Heart left ventricle (tissue), 16 donors: ENCODE data around the gene ATP5MC2. TPM values are rescaled to one million over a fixed set of nuclear protein-coding genes. Genes with fewer than 3 reads are reported as not detected.

Source experiments
- ATAC-seq, 4 donors: fragments of 200-7000 bp; cut with Tn5 transposase; one replicate each; pipeline ENCODE4 v1.9.1; 2020 to 2022; ENCODE audit warnings: moderate library complexity in 4 of 4, mild to moderate bottlenecking in 3 of 4, moderate number of reproducible peaks in 1 of 4
- DNase-seq, 5 donors: peaks; one replicate each; pipeline ENCODE4 v3.0.0-alpha.2; 2020
- H3K27ac ChIP-seq, 12 donors: fragments of 200-600 bp; sonication (generic) in 4 of 12; one replicate each; pipeline versions ENCODE4 v1.5.0 to v1.8.0; 2016 to 2022; ENCODE audit warnings: mild to moderate bottlenecking in 2 of 12
- H3K27me3 ChIP-seq, 9 donors: fragments of 200-600 bp; sonication (generic) in 2 of 9; one replicate each; pipeline versions ENCODE4 v1.5.1 to v1.8.0; 2016 to 2022; ENCODE audit warnings: mild to moderate bottlenecking in 3 of 9
- H3K36me3 ChIP-seq, 9 donors: fragments of 200-600 bp; sonication (generic) in 2 of 9; one replicate each; pipeline versions ENCODE4 v1.5.0 to v1.8.0; 2018 to 2022; ENCODE audit warnings: mild to moderate bottlenecking in 2 of 9
- H3K4me1 ChIP-seq, 12 donors: fragments of 200-600 bp; sonication (generic) in 4 of 12; one replicate each; pipeline versions ENCODE4 v1.5.0 to v1.8.0; 2016 to 2022; ENCODE audit warnings: mild to moderate bottlenecking in 3 of 12
- H3K4me3 ChIP-seq, 12 donors: fragments of 200-600 bp; sonication (generic) in 4 of 12; one replicate each; pipeline versions ENCODE4 v1.5.0 to v1.8.0; 2017 to 2022; ENCODE audit warnings: mild to moderate bottlenecking in 9 of 12, moderate library complexity in 4 of 12
- H3K9me3 ChIP-seq, 12 donors: fragments of 200-600 bp; sonication (generic) in 4 of 12; one replicate each; pipeline versions ENCODE4 v1.5.0 to v1.8.0; 2016 to 2022; ENCODE audit warnings: mild to moderate bottlenecking in 1 of 12
- CTCF ChIP-seq, 12 donors: fragments of 200-600 bp; sonication (generic) in 4 of 12; IDR thresholded peaks; one replicate each; pipeline versions ENCODE4 v1.5.0 to v1.8.0; 2018 to 2022; ENCODE audit warnings: antibody characterized with exemption in 12 of 12, mild to moderate bottlenecking in 5 of 12
- POLR2A ChIP-seq, 2 donors: fragments of 450-650 bp; IDR thresholded peaks; one replicate each; pipeline ENCODE4 v1.6.1; 2017; ENCODE audit warnings: antibody characterized with exemption in 2 of 2, mild to moderate bottlenecking in 2 of 2, moderate library complexity in 2 of 2
- WGBS, 4 donors: extraction: QIAGEN DNeasy Blood & Tissue Kit in 2 of 4; methylation state at CpG; one replicate each; pipeline versions ENCODE4 v1.1.5 to v1.1.7; 2013 to 2018; 5-methylcytosine and 5-hydroxymethylcytosine counted together
- intact Hi-C, 10 donors: fragments of 100-400 bp; cut with DNase I; formaldehyde crosslinking; loops; one replicate each; pipeline versions ENCODE4 v1.11.1 to v1.14.2; 2022
- polyA plus RNA-seq, 2 donors: library from polyadenylated mRNA; stranded (reverse); fragments of 200-250 nt; gene quantifications; one replicate each; pipeline ENCODE4 v1.2.3, GENCODE V29; 2013
- total RNA-seq, 9 donors: library from RNA; depleted of rRNA in 2 of 9; stranded (reverse); fragments of >200 nt in 2 of 9; fragmentation: NEBNext Ultra II Directional in 3 of 9; extraction: Animal tissue kit (Norgen Biotek cat#: 25700) in 3 of 9; gene quantifications; one replicate each; pipeline versions ENCODE4 v1.1.0 to v1.2.4, GENCODE V29; 2016 to 2023
- donor health status: ischemic (EF 13 %, LVEDD 7.1; RV severe dilation, severe dysfunction).
- donor health status: healthy with polysubstance abuse.
- donor health status: DM: no; HTN: yes; CAD: no.
- donor health status: DM: no; HTN: no; CAD: no.
- donor health status: ischemic (EF 25% LVEDD 6.9; RV normal size, moderate dysfunction).
- donor health status: ischemic (EF 25% LVEDD 5.7; RV mildly dilated, moderate dysfunction).
- donor health status: healthy.
- donor health status: DM: yes; HTN: yes; CAD: no.
- donor health status: ischemic (EF 35%, LVEDD 5.7; RV mildly dilated, moderate dysfunction).
- donor health status: nonischemic (EF 11% LVEDD 7.7; RV severe dilation, severe dysfunction).
- donor health status: DM: yes; HTN: yes; CAD: no.
- donor health status: PGD.
- donor health status: ischemic (EF 29% LVEDD 5.4; RV normal size, mild dysfunction).
- donor health status: nonischemic (EF 23%, LVEDD 6.1; RV moderate dilation, normal function).

Gene ATP5MC2
- total and polyA plus RNA-seq, 11 donors: 392 to 753 (median 555) TPM

GRCh38 chr12:53660041-53660440, 15.8 kb downstream of the ATP5MC2 start:
- DNase-seq (peak in 4 of 5 donors; percentile 56 to 65 (median 58)), ATAC-seq (peak; percentile 73 to 78 (median 74))
- no peak for TF ChIP-seq CTCF (IDR thresholded peaks at IDR 0.05)
- TF ChIP-seq POLR2A (IDR thresholded peaks at IDR 0.05): no peak
- 35 to 42% (median 37%) methylated on average over 5 of the region's 5 CpGs for WGBS, 4 donors
- Histone ChIP-seq H3K27me3 (no peaks in the 10 kb centered on the region), H3K36me3 (peaks cover 0 to 23% (median 20%) of the 10 kb centered on the region in 9 donors), H3K4me1 (peaks cover 0 to 40% (median 32%) of the 10 kb centered on the region in 12 donors), H3K4me3 (peak overlapping the region in 7 of 12 donors; percentile 8 to 25 (median 17)), H3K9me3 (no peaks in the 10 kb centered on the region), H3K27ac (peak overlapping the region; percentile 81 to 99 (median 90))
- intact Hi-C loops: loop anchor here in 1 of 10 donors (5.0 kb wide), 1 partner anchor 33 kb away; the partner anchor contains the start of gene ATF7

GRCh38 chr12:53659571-53659981, 16.3 kb downstream of the ATP5MC2 start:
- peak; percentile 43 to 79 (median 54) for ATAC-seq
- no peaks in the 10 kb centered on the region for H3K27me3 ChIP-seq
- TF ChIP-seq POLR2A (IDR thresholded peaks at IDR 0.05): no peak
- TF ChIP-seq CTCF (IDR thresholded peaks at IDR 0.05): no peak
- peaks cover 0 to 39% (median 32%) of the 10 kb centered on the region in 12 donors for H3K4me1 ChIP-seq
- H3K27ac ChIP-seq: peak overlapping the region; percentile 81 to 99 (median 90)
- peaks cover 0 to 18% (median 15%) of the 10 kb centered on the region in 9 donors for H3K36me3 ChIP-seq
- no peaks in the 10 kb centered on the region for H3K9me3 ChIP-seq
- WGBS, 4 donors: 26 to 45% (median 30%) methylated on average over 2 of the region's 2 CpGs
- intact Hi-C loops: loop anchor here in 2 of 10 donors (2.0 kb wide), 2 partner anchors 33 to 35 kb away; partner anchors contain the start of gene ATF7 (in 1 of the 2)
- H3K4me3 ChIP-seq: peak overlapping the region in 7 of 12 donors; percentile 8 to 25 (median 17)
- DNase-seq: no peak

GRCh38 chr12:53659011-53659551, 16.8 kb downstream of the ATP5MC2 start:
- 15 to 27% (median 20%) methylated on average over 3 of the region's 3 CpGs for WGBS, 4 donors
- peaks cover 0 to 39% (median 31%) of the 10 kb centered on the region in 12 donors for H3K4me1 ChIP-seq
- H3K4me3 ChIP-seq: peak overlapping the region in 6 of 12 donors; percentile 9 to 25 (median 18)
- no peak for TF ChIP-seq CTCF (IDR thresholded peaks at IDR 0.05)
- no peak for TF ChIP-seq POLR2A (IDR thresholded peaks at IDR 0.05)
- peak; percentile 76 to 92 (median 88) for ATAC-seq
- no peaks in the 10 kb centered on the region for H3K9me3 ChIP-seq
- peaks cover 0 to 13% (median 11%) of the 10 kb centered on the region in 9 donors for H3K36me3 ChIP-seq
- H3K27ac ChIP-seq: peak overlapping the region; percentile 81 to 99 (median 90)
- peak in 4 of 5 donors; percentile 49 to 62 (median 58) for DNase-seq
- intact Hi-C loops: loop anchor here in 2 of 10 donors (2.0 kb wide), 2 partner anchors 32 to 34 kb away; partner anchors contain the start of gene ATF7 (in 1 of the 2)
- no peaks in the 10 kb centered on the region for H3K27me3 ChIP-seq

- Histone ChIP-seq H3K9me3 (no peaks in the 10 kb centered on the region), H3K4me1 (peaks cover 0 to 39% (median 31%) of the 10 kb centered on the region in 12 donors), H3K27ac (peak overlapping the region in 6 of 12 donors; percentile 31 to 99 (median 90)), H3K4me3 (no peak overlapping the region), H3K27me3 (no peaks in the 10 kb centered on the region), H3K36me3 (no peaks in the 10 kb centered on the region)
- 92 to 98% (median 95%) methylated on average over 4 of the region's 4 CpGs for WGBS, 4 donors
- intact Hi-C loops: no loop called here
- ATAC-seq (no peak), DNase-seq (no peak)
- no peak for TF ChIP-seq CTCF (IDR thresholded peaks at IDR 0.05)
- no peak for TF ChIP-seq POLR2A (IDR thresholded peaks at IDR 0.05)
These were observed 18.8 kb downstream of the ATP5MC2 start for GRCh38 chr12:53657041-53657440.
